GM21576 (cell line): Measurements from ENCODE around the gene FHIT.

Experiments used
- ATAC-seq: cut with Tn5 transposase; IDR thresholded peaks from one replicate; pipeline ENCODE4 v1.9.1; 2021; ENCODE audit warnings: mild to moderate bottlenecking, moderate library complexity; ENCODE audit not compliant: unreplicated experiment

Gene FHIT

DNA sequence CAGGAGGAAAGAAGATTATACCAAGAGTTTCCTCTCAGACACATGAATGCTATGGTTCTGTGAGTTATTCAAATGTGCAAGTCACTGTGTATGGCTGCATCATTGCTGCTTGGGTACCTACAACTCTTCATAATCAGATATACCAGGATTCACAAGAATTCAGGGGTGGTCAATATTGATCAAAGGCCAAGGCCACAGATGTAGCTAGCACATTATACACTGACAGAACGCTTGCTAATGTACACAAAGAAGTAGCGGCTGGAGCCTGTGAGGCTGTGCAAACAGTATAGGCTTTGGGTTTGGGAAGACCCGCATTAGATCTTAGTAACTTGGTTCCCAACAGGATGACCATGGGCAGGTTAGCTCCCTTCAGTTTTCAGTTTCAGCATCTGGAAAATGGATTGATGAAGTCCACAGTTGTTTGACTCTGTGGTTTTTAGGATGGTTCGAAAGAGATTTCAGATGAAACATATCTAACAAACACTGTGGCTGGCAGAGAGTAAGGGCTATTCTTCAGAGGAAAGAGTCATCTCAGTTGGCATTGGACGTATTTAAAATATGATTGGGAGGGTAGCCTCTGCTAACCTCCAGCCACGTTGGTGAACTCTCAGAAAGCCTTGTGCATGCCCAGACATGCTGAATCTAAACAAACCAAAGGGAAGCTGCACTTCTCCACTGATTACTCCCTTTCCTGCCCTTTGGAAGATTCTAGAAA, 1452.7 kb downstream of the FHIT start:
- ATAC-seq, result no peak

DNA sequence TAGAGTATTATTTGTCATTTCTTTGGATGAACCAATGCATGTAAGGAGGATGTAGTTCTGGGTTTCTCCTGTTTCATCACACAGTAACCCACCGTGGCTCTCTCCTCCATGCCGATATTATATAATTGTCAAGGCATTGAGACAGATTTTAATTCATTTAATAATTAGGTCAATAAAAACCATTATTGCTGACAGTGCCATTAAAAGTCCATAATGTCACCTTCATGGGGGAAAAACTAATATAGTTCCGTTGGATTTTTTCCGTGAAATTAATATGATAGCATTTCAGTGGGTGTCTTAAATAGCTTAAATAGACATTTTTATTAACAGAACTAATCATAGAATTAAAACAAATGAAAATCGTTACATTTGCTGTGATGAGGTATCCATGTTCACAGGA, 1453.7 kb downstream of the FHIT start:
- ATAC-seq, result no peak

DNA sequence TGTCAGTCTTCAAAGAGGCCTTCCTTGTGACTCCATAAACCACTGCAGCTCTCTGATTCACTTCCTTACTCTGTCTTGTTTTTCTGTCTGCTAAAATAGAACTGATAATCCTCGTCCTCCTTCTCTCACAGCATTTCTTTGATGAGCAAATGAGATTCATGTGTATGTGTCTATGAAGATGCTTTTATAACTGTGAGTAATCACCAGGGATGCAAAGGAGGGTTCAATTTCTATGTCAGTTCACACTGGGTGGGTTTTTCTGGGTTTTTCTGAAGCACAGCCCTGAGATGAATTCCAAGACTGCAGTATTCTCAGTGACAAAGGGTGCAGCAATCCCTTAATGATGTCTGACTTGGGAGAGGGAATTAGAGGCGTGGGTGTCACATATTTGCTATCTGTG, 1454.8 kb downstream of the FHIT start:
- ATAC-seq, result no peak

DNA sequence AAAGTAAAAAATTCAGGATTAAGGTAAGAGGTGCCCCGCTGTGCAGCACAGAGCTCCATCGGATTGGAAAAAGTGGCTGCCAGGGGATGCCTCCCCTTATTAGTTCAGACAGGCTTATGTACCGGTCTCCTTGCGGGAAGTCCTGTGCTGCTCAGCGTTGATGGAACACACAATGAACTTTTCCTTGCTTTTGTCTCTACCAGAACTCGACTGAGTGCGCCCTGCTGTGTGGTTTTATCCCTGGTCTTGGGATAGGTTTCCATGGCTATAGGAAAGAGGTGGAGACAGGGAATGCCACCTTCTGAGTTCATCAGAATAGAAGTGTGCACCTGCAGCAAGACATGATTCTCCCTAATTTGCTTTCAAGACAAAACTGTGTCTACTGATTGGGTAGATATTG, 1455.5 kb downstream of the FHIT start:
- ATAC-seq, result no peak

DNA sequence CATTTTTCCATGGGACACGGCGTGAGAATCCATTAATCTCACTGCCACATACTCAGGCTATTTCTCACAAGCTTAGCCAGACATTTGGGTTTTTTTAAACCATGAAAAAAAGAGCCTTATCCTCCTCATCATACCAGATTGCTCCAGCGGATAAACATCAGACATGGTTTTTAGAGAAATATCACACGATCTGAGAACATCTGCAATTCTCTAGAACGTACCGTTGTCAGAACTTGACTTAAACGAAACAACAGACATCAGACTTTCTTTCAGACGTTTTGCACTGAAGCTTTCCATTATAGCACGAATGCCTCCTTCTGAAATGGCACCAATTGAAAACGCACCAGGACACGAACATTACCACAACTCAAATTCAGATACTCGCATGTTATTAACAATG, 1457.3 kb downstream of the FHIT start:
- no peak for ATAC-seq

DNA sequence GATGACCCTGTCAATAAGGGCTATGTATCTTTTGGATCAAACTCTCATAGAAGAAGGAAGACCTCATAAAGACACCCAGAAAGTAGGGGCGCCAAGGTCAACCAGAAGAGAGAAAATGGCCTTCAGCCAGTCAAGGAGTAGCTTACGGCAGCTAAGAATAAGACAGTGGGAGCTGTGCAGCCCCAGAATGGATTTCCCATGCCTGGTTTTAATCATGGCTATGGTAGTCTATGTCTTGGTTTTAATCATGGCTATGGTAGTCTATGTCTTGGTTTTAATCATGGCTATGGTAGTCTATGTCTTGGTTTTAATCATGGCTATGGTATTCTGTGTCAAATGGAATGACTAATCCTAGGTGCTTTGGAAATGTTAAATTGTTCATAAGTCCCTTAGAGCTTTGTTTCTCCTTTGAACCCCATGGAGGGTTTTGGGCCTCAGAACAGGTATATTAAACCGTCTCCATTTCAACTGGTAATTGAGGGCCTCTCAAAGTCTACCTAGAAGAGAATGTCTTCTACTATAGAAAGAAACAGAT, 1459.4 kb downstream of the FHIT start:
- no peak for ATAC-seq

DNA sequence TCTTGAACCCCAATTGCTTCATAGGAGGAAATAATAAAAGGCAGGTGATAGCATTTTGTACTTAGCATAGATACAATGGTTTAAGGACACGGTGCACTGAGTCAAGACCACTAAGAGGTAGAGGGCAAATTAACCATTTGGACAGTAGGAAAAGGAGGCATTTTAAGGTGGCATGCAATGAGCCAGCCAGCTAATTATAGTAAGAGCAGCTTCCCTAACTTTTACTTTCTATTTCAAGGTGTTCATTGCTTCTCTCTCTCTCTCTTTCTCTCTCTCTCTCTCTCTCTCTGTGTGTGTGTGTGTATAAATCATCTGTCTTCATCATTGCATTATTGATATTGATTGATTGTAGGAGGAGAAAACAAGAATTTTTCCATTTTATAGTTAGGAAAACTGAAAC, 1461.0 kb downstream of the FHIT start:
- ATAC-seq, result no peak

DNA sequence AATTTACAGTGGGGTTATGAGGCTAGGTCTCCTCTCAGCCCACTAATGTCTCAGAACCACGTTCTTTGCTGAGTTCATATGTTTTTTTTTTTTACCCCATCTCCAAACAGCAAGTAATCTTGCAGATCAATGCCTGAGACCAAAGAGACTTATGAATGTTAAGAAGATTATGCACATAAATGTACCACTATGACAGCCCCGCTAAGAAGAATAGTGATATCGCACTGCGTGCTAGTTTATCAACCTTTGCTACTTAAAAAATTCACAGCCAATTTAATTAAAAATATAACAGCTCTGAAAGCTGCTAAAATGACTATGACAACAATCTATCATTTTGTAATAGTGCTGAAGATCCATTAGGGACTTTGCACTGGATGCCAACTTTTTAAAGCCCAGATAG, 1462.5 kb downstream of the FHIT start:
- no peak for ATAC-seq

DNA sequence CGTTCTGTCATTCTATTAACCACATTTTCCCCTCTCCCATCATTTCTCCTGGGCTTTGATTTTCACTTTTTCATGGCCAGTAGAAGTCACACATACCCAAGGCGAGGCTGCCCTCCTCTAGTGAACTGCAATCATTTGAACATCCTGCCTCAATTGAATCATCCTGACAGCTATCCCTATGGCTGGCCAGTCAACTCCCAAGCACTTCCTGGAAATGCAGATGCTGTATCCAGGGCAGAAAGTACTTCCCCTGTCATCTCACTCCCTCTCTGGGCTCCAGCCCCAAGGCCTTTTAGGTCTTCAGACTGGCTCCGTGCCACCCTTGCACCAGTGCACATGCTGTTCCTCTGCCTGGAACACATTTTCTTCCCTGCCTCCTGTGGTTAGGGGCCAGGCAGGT, 1463.1 kb downstream of the FHIT start:
- ATAC-seq, result no peak

DNA sequence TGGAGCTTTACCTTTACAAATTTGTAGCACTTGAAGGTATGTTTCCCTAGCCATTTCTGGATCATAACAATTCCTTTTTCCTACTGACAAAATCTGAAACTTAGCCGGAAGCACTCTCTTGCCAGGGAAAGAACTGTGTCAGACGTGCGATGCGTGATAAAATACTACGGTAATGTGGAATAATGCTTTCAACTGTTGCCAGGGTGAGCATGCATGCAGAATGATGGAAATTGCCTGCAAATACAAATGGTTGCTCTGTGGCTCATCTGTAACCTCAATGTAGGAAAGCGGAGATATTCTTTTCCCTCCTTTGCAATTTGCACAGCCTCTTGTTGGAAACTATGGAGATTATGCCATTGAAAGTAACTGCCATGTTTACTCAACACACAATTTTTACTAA, 1464.9 kb downstream of the FHIT start:
- no peak for ATAC-seq

DNA sequence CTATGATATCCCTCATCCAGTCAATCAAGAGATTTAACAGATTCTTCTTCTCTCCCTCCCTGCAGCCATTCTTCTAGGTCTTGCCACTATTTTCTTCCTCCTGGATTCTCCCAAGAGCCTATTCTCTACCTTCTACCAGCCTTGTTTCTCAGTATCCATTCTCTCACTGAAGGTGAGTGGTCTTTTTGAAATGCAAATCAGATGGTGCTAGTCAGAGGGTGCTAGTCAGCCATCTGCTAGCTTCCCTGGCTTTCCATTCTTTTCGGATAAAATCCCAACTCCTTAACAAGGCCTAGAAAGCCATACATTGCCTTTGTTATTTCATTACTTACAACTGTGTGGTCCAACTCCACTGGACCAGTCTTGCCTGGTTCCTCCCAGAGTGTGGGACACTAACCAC, 1467.1 kb downstream of the FHIT start:
- no peak for ATAC-seq

DNA sequence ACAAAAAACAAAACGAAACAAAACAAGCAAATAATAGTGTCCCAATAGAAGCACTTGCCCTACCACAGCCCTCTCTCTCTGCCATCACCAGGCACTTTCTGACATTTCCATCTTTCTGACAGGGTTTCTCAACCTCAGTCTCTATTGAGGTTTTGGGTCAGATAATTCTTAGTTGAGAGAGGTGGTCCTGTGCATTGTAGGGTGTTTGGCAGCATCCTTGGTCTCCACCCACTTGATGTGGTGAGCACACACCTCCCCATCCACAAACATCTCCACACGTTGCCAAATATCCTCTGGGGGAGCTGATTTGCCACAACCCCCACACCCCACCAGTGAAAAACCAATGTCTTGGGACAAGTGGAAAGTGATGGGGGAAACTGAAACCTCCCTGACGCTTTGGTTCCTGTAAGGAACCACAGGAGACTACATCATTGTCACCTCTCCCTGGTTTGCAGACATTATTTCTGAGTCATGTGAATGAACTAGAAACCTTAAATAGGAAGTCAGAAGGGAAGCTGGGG, 1467.7 kb downstream of the FHIT start:
- no peak for ATAC-seq

DNA sequence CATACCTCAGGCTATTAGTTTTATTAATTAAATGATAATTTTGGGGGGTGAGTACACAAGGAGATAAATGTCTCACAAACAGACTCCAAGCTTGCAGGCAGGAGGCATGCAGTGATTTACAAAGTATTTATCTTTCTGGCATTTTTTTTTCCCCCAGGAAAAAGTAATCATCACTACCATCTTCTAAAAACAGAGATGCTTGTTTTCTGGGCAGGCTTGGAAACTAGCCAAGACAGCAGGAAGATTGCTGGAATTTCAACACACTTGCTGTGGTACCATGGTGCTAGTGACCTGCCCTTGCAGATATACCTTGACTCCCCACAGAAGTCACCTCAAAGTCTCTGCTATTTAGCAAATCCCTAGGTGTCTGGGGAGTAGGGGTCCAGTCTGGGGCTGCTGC, 1468.6 kb downstream of the FHIT start:
- no peak for ATAC-seq

DNA sequence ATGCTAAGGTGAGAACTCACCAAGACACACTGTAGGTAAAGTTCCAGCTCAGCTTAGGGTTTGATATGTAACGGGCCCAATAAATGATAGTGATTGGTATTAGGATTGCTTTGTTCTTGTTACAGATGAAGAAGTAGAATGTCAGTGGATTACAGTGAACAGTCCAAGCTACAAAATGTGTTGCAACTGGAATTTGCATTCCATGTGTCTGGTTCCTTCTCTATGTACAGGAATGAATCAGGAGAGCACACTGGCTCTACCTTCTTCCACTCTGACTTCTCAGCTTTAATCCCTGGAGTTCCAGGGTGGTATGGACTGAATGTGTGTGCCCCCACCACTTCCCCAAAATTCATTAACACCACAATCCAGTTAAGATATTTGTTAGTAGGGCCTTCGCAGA, 1471.0 kb downstream of the FHIT start:
- ATAC-seq, result no peak

DNA sequence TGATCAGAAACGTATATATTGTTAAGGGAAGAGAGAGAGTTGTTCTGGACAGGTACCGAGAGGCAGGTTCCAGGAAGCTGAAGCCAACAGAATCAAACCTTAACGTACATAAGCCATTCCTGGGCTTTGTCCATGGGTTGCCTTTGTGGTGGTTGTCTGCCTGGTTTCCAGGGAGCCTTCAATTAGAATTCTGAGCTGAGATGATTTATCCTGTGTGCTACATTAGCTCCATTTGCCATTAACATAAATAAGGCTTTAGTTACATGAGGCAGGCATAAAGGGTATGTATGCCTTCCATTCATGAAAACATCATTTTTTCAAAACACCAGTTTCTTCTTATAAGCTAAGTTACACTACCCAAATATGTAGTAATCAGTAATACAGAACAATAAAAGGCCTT, 1472.0 kb downstream of the FHIT start:
- ATAC-seq, result no peak

DNA sequence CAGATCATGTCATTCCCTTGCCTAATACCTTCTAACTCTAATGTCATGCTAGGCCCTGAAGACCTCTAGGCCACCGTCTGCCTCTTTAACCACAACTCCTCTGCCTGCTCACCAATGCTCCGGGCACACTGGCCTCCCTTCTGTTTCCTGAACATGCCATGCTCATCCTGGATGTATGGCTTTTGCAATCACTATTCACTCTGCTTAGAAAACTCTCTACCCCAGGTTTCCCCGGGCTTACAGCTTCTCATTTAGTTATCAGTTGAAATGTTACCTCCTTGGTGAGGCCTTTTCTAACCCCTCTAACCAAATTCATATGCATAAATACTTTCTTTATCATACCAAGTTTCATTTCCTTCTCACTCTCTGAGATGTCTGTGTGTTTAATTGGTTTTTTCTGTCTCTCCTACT, 1473.6 kb downstream of the FHIT start:
- no peak for ATAC-seq

DNA sequence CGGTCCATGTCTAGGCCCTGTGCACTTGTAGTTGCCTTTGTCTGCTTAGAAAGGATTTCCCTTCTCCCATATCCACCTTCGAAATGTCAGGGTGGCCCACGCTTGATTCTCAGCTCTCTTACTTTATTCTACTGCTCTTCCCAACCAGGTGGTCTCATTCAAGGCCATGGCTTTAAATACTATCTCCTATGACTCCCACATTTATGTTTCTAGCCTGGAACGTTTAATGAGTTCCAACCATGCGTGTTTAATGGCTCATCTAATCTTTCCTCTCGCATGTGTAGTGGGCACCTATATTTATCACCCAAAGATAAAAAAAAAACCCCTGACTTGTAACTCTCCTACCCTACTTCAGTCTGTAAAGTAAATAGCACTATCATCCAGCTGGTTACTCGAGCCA, 1474.2 kb downstream of the FHIT start:
- ATAC-seq, result no peak

DNA sequence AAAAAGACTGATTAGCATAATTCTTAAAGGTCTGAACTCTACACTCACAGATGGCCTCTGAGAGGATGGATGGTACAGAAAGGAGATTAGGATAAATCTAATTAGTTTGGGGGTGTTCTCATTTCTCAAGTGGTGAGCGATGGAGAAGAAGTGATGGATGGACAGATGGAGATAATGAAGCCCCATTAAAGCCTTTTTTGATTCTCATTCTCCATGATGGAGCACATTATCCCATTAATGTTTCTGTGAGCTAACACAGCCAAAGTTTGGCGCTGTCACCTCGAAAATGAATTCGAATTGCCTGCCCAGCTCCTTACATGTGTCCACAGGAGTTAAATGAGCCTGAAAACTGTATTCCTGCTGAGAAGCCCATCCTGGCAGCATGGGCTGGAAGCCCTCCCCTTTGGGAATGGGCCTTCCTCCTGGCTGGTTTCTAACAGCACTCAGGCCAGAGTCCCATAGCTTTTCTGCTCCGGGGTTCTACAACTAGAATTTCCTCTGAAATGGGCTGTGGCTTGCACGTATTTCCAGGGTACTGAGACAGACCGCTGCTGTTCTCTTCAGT, 1475.4 kb downstream of the FHIT start:
- ATAC-seq, result no peak

DNA sequence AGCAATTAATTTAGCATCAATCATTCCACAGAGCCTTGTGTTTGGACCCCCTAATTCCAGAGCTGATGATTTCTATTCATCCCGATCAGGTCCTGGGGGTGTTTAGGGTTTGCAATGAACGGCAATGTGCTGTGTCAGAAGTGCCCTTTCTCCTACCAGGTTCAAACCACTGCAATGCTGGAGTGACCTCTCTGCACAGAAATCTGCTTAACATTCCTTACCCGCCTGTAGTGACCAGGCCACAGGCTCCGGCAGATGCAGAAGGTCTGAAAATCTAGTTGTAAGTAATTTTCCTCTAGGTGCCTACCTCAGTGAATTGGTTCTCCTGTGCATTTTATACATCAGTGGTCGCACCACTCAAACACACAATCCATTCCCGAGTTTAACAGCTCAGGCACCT, 1476.1 kb downstream of the FHIT start:
- no peak for ATAC-seq

DNA sequence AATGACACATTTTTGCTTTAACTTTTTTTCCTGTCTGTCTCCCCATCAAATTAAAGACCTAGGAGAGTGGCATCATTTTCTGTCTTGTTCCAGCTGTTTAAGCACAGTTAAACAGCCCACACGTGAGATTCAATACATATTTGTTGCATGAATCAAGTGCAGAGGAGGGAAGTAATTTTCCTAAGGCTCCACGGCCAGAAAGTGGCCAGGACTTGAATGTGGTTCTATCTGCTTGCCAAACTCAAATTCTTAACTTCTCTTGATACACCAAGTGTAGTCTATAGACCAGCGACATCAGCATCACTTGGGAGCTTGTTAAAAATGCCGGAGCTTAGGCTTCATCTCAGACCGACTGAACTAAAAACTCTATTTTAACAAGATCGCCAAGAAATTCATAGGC, 1476.6 kb downstream of the FHIT start:
- ATAC-seq, result no peak

DNA sequence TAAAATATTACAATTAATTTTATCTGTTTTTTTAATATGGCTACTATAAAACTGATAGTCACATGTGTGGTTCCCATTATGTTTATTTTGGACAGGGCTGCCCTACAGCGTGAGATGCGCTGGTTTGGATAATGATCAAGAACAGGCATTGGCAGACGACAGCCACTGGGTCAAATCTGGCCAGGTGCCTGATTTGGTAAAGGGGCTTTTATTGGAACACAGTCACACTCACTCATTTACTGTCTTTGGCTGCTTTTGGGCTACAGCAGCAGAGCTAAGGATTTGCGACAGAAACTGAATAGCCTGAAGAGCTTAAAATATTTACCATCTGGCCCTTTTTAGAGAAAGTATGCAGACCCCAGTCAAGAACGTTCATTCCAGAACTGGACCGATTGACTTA, 1477.3 kb downstream of the FHIT start:
- no peak for ATAC-seq
